CD4-positive, alpha-beta memory T cell (primary cell): ENCODE measurements around the gene ADI1. TPM values are rescaled to one million over a fixed set of nuclear protein-coding genes. Genes with fewer than 3 reads are reported as not detected.
A peak's percentile ranks its signal among the peaks of the same experiment; 100 is the strongest.

Experiments
- CTCF ChIA-PET: fragments of 350-600 bp; sonication (Branson Sonifier 250); formaldehyde crosslinking; loops from one replicate; lab custom pipeline; 2021; ENCODE audit warnings: inconsistent platforms; ENCODE audit not compliant: partially characterized antibody; lab: Charles Lee
- POLR2A ChIA-PET: fragments of 350-600 bp; sonication (Branson Sonifier 250); formaldehyde crosslinking; loops from one replicate; lab custom pipeline; 2021; ENCODE audit not compliant: partially characterized antibody; lab: Charles Lee
- DNase-seq, 5 donors: peaks; one replicate each; pipeline versions ENCODE4 v3.0.0 to v3.0.0-alpha.2; 2020 to 2022; ENCODE audit warnings: mixed read lengths in 1 of 5
- H3K27ac ChIP-seq: one replicate; pipeline ENCODE4 v1.7.0; 2013; ENCODE audit warnings: low read depth, low read length
- H3K27me3 ChIP-seq: 2 replicates; pipeline ENCODE4 v1.7.0; 2013; ENCODE audit warnings: mild to moderate bottlenecking, low read length, moderate library complexity; ENCODE audit not compliant: insufficient read depth
- H3K36me3 ChIP-seq: 2 replicates; pipeline ENCODE4 v1.7.0; 2013; ENCODE audit warnings: mild to moderate bottlenecking, low read length, moderate library complexity; ENCODE audit not compliant: insufficient read depth
- H3K4me1 ChIP-seq: 2 replicates; pipeline ENCODE4 v1.7.0; 2013; ENCODE audit warnings: mild to moderate bottlenecking, low read length, moderate library complexity; ENCODE audit not compliant: insufficient read depth
- H3K4me3 ChIP-seq, 2 donors: one replicate each; pipeline ENCODE4 v1.7.0; 2013; ENCODE audit warnings: low read length in 2 of 2, mild to moderate bottlenecking in 1 of 2
- H3K9me3 ChIP-seq, 2 donors: one replicate each; pipeline ENCODE4 v1.7.0; 2013; ENCODE audit warnings: low read length in 2 of 2, control low read depth in 1 of 2; ENCODE audit not compliant: control insufficient read depth in 1 of 2
- H3K27ac Mint-ChIP-seq, 7 donors: one replicate each; pipeline ENCODE4 v1.8.0; 2020 to 2021; ENCODE audit warnings: mixed read lengths in 7 of 7, mild to moderate bottlenecking in 6 of 7, inconsistent platforms in 3 of 7, moderate library complexity in 3 of 7
- H3K27me3 Mint-ChIP-seq, 2 donors: one replicate each; pipeline ENCODE4 v1.8.0; 2020 to 2021; ENCODE audit warnings: mixed read lengths in 2 of 2
- H3K36me3 Mint-ChIP-seq, 2 donors: one replicate each; pipeline ENCODE4 v1.8.0; 2020 to 2021; ENCODE audit warnings: mixed read lengths in 2 of 2, inconsistent platforms in 1 of 2, mild to moderate bottlenecking in 1 of 2
- H3K4me1 Mint-ChIP-seq, 4 donors: one replicate each; pipeline ENCODE4 v1.8.0; 2020 to 2021; ENCODE audit warnings: mixed read lengths in 4 of 4, mild to moderate bottlenecking in 1 of 4
- H3K4me3 Mint-ChIP-seq, 8 donors: one replicate each; pipeline ENCODE4 v1.8.0; 2020 to 2021; ENCODE audit warnings: mixed read lengths in 8 of 8, mild to moderate bottlenecking in 7 of 8, moderate library complexity in 6 of 8, inconsistent platforms in 3 of 8
- H3K9me3 Mint-ChIP-seq, 8 donors: one replicate each; pipeline ENCODE4 v1.8.0; 2020 to 2021; ENCODE audit warnings: mixed read lengths in 8 of 8, mild to moderate bottlenecking in 5 of 8, inconsistent platforms in 3 of 8, moderate library complexity in 1 of 8
- intact Hi-C: fragments of 100-400 bp; cut with micrococcal nuclease; formaldehyde crosslinking; loops from one replicate; pipeline ENCODE4 v1.15.1; 2023
- polyA plus RNA-seq, 2 donors: library from polyadenylated mRNA; unstranded; fragments of 300-500 nt; fragmentation: Illumina TruSeq; gene quantifications; one replicate each; pipeline ENCODE4 v1.2.3, GENCODE V29; 2021
- total RNA-seq, 2 experiments: library from RNA; stranded (reverse); gene quantifications; one replicate each; pipeline ENCODE4 v1.2.3, GENCODE V29; 2021

Gene ADI1
- total and polyA plus RNA-seq, 4 experiments from 2014 or later = 32.3 to 115 (median 44.4) TPM

GRCh38 chr2:3468296-3468988 is 50.9 kb downstream of the ADI1 start:
- ChIA-PET POLR2A (no interaction called here), CTCF (no interaction called here)
- H3K36me3 Mint-ChIP-seq = peaks cover 69 to 75% of the 10 kb centered on the region in 2 donors
- no peaks in the 10 kb centered on the region for H3K9me3 Mint-ChIP-seq
- H3K4me1 Mint-ChIP-seq = peaks cover 0 to 4% (median 0%) of the 10 kb centered on the region in 4 donors
- no peak for DNase-seq
- H3K4me3 Mint-ChIP-seq = no peak overlapping the region
- no peaks in the 10 kb centered on the region for H3K27me3 Mint-ChIP-seq
- Histone ChIP-seq H3K4me3 (no peak overlapping the region), H3K4me1 (no peaks in the 10 kb centered on the region), H3K27ac (no peak overlapping the region), H3K9me3 (no peaks in the 10 kb centered on the region), H3K36me3 (peaks cover 75% of the 10 kb centered on the region), H3K27me3 (no peaks in the 10 kb centered on the region)
- peak overlapping the region in 1 of 7 donors; percentile 30 for H3K27ac Mint-ChIP-seq
- intact Hi-C loops = no loop called here

DNA sequence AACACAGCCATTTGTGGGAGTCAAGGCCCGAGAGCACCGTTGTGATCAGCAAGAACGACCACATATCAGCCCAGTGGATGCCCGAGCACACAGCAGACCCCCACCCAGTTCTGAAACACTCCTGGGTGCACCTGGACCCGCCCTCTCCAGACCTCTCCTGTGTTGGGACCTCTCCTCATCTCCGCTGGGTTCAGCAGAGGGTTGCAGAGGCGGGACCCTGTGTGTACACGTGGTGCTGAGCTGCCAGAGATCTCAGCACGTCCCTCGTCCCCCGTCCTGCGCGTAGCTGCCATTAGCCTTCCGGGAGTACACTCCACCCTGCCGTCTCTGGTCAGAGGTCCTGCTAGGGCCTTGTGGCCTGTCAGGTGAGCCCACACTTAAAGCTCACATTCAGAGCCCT is 51.7 kb downstream of the ADI1 start:
- ChIA-PET POLR2A (no interaction called here), CTCF (no interaction called here)
- H3K27me3 Mint-ChIP-seq = no peaks in the 10 kb centered on the region
- H3K9me3 Mint-ChIP-seq = no peaks in the 10 kb centered on the region
- H3K27me3 ChIP-seq = no peaks in the 10 kb centered on the region
- H3K36me3 ChIP-seq = peaks cover 75% of the 10 kb centered on the region
- no peaks in the 10 kb centered on the region for H3K4me1 ChIP-seq
- H3K4me1 Mint-ChIP-seq = peaks cover 0 to 4% (median 0%) of the 10 kb centered on the region in 4 donors
- H3K27ac ChIP-seq = no peak overlapping the region
- no peaks in the 10 kb centered on the region for H3K9me3 ChIP-seq
- no peak overlapping the region for H3K4me3 ChIP-seq
- no peak for DNase-seq
- peaks cover 66 to 70% of the 10 kb centered on the region in 2 donors for H3K36me3 Mint-ChIP-seq
- intact Hi-C loops = no loop called here
- H3K27ac Mint-ChIP-seq = peak overlapping the region in 1 of 7 donors; percentile 48
- H3K4me3 Mint-ChIP-seq = no peak overlapping the region

- Mint-ChIP-seq H3K27me3 (no peaks in the 10 kb centered on the region), H3K27ac (no peak overlapping the region), H3K36me3 (peaks cover 59 to 68% of the 10 kb centered on the region in 2 donors), H3K4me1 (peaks cover 1 to 6% (median 3%) of the 10 kb centered on the region in 4 donors), H3K4me3 (no peak overlapping the region), H3K9me3 (no peaks in the 10 kb centered on the region)
- Histone ChIP-seq H3K36me3 (peaks cover 69% of the 10 kb centered on the region), H3K27ac (no peak overlapping the region), H3K4me3 (no peak overlapping the region), H3K4me1 (peaks cover 1% of the 10 kb centered on the region), H3K27me3 (no peaks in the 10 kb centered on the region), H3K9me3 (no peaks in the 10 kb centered on the region)
- CTCF ChIA-PET = no interaction called here
- DNase-seq = no peak
- intact Hi-C loops = no loop called here
- POLR2A ChIA-PET = no interaction called here
Observed at GRCh38 chr2:3466966-3467365, 52.4 kb downstream of the ADI1 start.

- peaks cover 1 to 7% (median 4%) of the 10 kb centered on the region in 4 donors for H3K4me1 Mint-ChIP-seq
- Histone ChIP-seq H3K4me3 (no peak overlapping the region), H3K9me3 (no peaks in the 10 kb centered on the region), H3K36me3 (peaks cover 68% of the 10 kb centered on the region), H3K27me3 (no peaks in the 10 kb centered on the region), H3K4me1 (peaks cover 3% of the 10 kb centered on the region), H3K27ac (no peak overlapping the region)
- no peaks in the 10 kb centered on the region for H3K27me3 Mint-ChIP-seq
- no peak overlapping the region for H3K4me3 Mint-ChIP-seq
- POLR2A ChIA-PET = no interaction called here
- H3K9me3 Mint-ChIP-seq = no peaks in the 10 kb centered on the region
- peaks cover 58 to 66% of the 10 kb centered on the region in 2 donors for H3K36me3 Mint-ChIP-seq
- DNase-seq = no peak
- intact Hi-C loops = no loop called here
- CTCF ChIA-PET = no interaction called here
- no peak overlapping the region for H3K27ac Mint-ChIP-seq
Observed at GRCh38 chr2:3466482-3466863, 52.9 kb downstream of the ADI1 start.

DNA sequence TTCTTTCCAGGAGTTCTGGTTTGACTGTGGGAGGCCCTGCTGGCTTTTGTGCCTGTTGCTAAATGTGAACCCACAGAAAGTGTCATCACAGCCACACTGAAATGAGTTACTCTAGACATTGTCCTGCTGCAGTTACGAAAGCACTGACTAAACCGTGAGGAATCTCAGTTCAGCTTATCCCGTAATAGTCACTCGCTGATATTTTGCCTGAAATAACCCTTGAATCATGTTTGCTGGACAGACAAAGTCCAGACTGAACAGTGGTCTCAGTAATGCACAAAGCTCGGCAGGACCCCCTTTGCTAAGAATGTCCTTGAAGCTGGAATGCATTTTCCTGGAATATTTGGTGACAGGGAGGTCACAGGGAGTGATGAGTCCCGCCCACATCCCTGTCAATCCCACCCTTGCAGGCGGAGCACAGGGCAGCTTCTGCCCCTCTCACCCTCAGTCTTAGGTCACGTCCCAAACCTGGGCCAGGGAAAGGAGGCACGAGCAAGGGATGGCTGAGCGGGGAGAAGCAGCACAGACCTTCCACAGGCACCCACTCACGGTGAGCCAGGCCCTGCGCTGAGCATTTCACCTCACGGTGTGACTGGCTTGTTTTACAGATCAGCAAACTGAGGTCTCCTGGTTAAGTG is 53.4 kb downstream of the ADI1 start:
- H3K4me1 Mint-ChIP-seq = peaks cover 1 to 7% (median 4%) of the 10 kb centered on the region in 4 donors
- H3K27me3 Mint-ChIP-seq = no peaks in the 10 kb centered on the region
- H3K27me3 ChIP-seq = no peaks in the 10 kb centered on the region
- no peak overlapping the region for H3K27ac ChIP-seq
- H3K9me3 ChIP-seq = no peaks in the 10 kb centered on the region
- peaks cover 3% of the 10 kb centered on the region for H3K4me1 ChIP-seq
- no peak for DNase-seq
- intact Hi-C loops = no loop called here
- H3K36me3 ChIP-seq = peaks cover 65% of the 10 kb centered on the region
- POLR2A ChIA-PET = no interaction called here
- H3K4me3 ChIP-seq = no peak overlapping the region
- H3K36me3 Mint-ChIP-seq = peaks cover 58 to 62% of the 10 kb centered on the region in 2 donors
- CTCF ChIA-PET = no interaction called here
- H3K4me3 Mint-ChIP-seq = no peak overlapping the region
- no peaks in the 10 kb centered on the region for H3K9me3 Mint-ChIP-seq
- H3K27ac Mint-ChIP-seq = no peak overlapping the region

DNA sequence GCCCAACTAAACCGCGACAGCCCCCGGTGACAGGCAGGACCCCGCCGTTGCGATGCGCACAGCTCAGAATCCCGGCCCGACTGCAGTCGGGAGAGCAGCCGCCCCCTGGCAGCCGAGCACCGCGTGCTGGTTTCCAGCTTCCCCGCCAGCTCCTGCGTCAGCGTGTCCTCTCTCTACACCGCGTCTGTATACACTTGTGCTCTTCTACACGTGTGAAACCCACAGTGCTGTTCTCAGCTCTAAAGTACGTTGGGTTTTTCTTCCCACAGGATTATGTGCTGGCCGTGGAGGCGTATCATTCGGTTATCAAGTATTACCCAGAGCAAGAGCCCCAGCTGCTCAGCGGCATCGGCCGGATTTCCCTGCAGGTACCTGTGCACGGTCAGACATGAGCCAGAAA is 54.0 kb downstream of the ADI1 start:
- peaks cover 53 to 56% of the 10 kb centered on the region in 2 donors for H3K36me3 Mint-ChIP-seq
- no peaks in the 10 kb centered on the region for H3K27me3 Mint-ChIP-seq
- H3K4me3 ChIP-seq = no peak overlapping the region
- H3K9me3 ChIP-seq = no peaks in the 10 kb centered on the region
- H3K4me1 ChIP-seq = peaks cover 3% of the 10 kb centered on the region
- POLR2A ChIA-PET = no interaction called here
- H3K9me3 Mint-ChIP-seq = no peaks in the 10 kb centered on the region
- no peak overlapping the region for H3K27ac Mint-ChIP-seq
- peaks cover 1 to 7% (median 4%) of the 10 kb centered on the region in 4 donors for H3K4me1 Mint-ChIP-seq
- peaks cover 60% of the 10 kb centered on the region for H3K36me3 ChIP-seq
- CTCF ChIA-PET = interaction anchor here (1.3 to 1.6 kb wide), 2 partner anchors 13 to 25 kb away, joined by 3 to 4 read pairs; no protein-coding TSS in a partner anchor
- H3K4me3 Mint-ChIP-seq = no peak overlapping the region
- DNase-seq = no peak
- no peak overlapping the region for H3K27ac ChIP-seq
- intact Hi-C loops = no loop called here
- no peaks in the 10 kb centered on the region for H3K27me3 ChIP-seq

DNA sequence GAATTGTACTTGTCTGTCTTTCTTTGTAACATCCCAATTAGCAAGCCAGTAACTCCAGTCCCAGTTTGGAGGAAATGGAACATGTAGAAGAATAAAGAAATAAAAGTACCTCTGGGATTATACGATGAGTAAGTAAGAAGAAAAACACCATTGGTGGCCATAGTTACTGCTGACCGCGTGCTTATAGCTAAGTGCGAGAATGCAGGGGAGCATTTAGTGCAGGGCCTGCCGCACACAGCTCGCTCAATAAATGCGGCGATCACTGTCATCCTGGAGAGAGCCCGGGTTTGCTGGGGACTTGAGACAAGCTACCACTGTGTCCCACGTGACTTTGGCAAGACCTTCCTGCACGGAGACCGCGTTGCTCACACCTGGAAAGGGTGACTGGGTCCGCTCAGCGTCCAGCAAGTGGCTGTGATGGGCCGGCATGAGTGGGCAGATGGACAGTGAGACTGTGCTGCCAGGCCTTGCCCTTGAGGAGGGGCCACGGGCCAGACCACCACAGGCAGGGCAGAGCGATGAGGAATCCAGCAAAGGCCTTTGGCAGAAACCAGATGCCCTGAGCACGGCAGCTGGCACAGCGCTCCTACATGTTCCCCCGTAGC is 54.8 kb downstream of the ADI1 start:
- no peak for DNase-seq
- POLR2A ChIA-PET = no interaction called here
- intact Hi-C loops = no loop called here
- Mint-ChIP-seq H3K27me3 (no peaks in the 10 kb centered on the region), H3K4me1 (peaks cover 1 to 7% (median 4%) of the 10 kb centered on the region in 4 donors), H3K9me3 (no peaks in the 10 kb centered on the region), H3K4me3 (no peak overlapping the region), H3K36me3 (peaks cover 47 to 51% of the 10 kb centered on the region in 2 donors), H3K27ac (no peak overlapping the region)
- H3K4me1 ChIP-seq = peaks cover 3% of the 10 kb centered on the region
- peaks cover 52% of the 10 kb centered on the region for H3K36me3 ChIP-seq
- no peaks in the 10 kb centered on the region for H3K27me3 ChIP-seq
- H3K9me3 ChIP-seq = no peaks in the 10 kb centered on the region
- H3K4me3 ChIP-seq = no peak overlapping the region
- H3K27ac ChIP-seq = no peak overlapping the region
- CTCF ChIA-PET = interaction anchor here (0.7 to 1.6 kb wide), 4 partner anchors 14 to 187 kb away, joined by 3 to 4 read pairs (median 3); no protein-coding TSS in a partner anchor
